GM12878 (cell line): Measurements from ENCODE around the gene CFAP91. TPM values are rescaled to one million over a fixed set of nuclear protein-coding genes. Genes with fewer than 3 reads are reported as not detected.

ENCODE experiments used
- ATAC-seq: fragments of 200-7000 bp; cut with Tn5 transposase; 3 replicates; pipeline ENCODE4 v1.9.1; 2020; ENCODE audit warnings: mild to moderate bottlenecking, moderate library complexity
- BruUV-seq: library from RNA; stranded (reverse); fragments of 400-500 nt; replicated peaks from 2 replicates; lab custom pipeline; 2021; lab: Mats Ljungman, UMichigan
- CTCF ChIA-PET: fragments of 300-600 bp; sonication (Branson Sonifier 250); formaldehyde crosslinking; extraction: SDS; loops from one replicate; lab custom pipeline; 2021; ENCODE audit warnings: inconsistent platforms; lab: Yijun Ruan, JAX
- POLR2A ChIA-PET: fragments of 350-600 bp; formaldehyde crosslinking; extraction: SDS; loops from one replicate; lab custom pipeline; 2021; ENCODE audit warnings: inconsistent platforms; lab: Charles Lee
- RAD21 ChIA-PET: fragments of 300-600 bp; sonication (Branson Sonifier 250); formaldehyde crosslinking; loops from one replicate; lab custom pipeline; 2023; ENCODE audit warnings: antibody characterized with exemption; ENCODE audit not compliant: unreplicated experiment; lab: Charles Lee
- SMC1A ChIA-PET: fragments of 300-600 bp; sonication (Branson Sonifier 250); formaldehyde crosslinking; loops from one replicate; lab custom pipeline; 2023; ENCODE audit not compliant: unreplicated experiment, uncharacterized antibody; lab: Charles Lee
- DNase-seq: peaks from one replicate; pipeline ENCODE4 v3.0.0-alpha.2; 2011; ENCODE audit warnings: low read depth, low spot score
- FAIRE-seq: peaks from 3 replicates; lab custom pipeline; 2011; peaks lifted over from hg19 to GRCh38; lab: Jason Lieb, UNC
- H2AFZ ChIP-seq: 2 replicates; pipeline ENCODE4 v1.6.0; 2011; ENCODE audit warnings: low read depth, low read length, control low read depth; ENCODE audit not compliant: control insufficient read depth
- H3K27ac ChIP-seq: 2 replicates; pipeline ENCODE4 v1.5.1; 2011; ENCODE audit warnings: control low read depth; ENCODE audit not compliant: control insufficient read depth, insufficient read depth
- H3K27me3 ChIP-seq, 2 experiments: replicated peaks in 1 of 2; 2 replicates each; pipeline versions ENCODE4 v1.6.0 to v1.6.1; 2011; ENCODE audit warnings: low read length in 1 of 2; ENCODE audit not compliant: control insufficient read depth in 2 of 2, insufficient read depth in 2 of 2
- H3K36me3 ChIP-seq, 2 experiments: 2 replicates each; pipeline ENCODE4 v1.5.1; 2011; ENCODE audit warnings: low read length in 1 of 2; ENCODE audit not compliant: control insufficient read depth in 2 of 2, insufficient read depth in 2 of 2
- H3K4me1 ChIP-seq: 2 replicates; pipeline ENCODE4 v1.6.1; 2011; ENCODE audit warnings: mild to moderate bottlenecking, low read length, moderate library complexity, mixed read lengths; ENCODE audit not compliant: control insufficient read depth, insufficient read depth
- H3K4me2 ChIP-seq: 2 replicates; pipeline ENCODE4 v1.6.0; 2011; ENCODE audit warnings: control low read depth; ENCODE audit not compliant: control insufficient read depth, insufficient read depth
- H3K4me3 ChIP-seq: fragments of 200-600 bp; sonication (generic); 2 replicates; pipeline ENCODE4 v1.5.1; 2016
- H3K79me2 ChIP-seq: 2 replicates; pipeline ENCODE4 v1.6.0; 2011; ENCODE audit warnings: low read length; ENCODE audit not compliant: control insufficient read depth, insufficient read depth
- H3K9ac ChIP-seq: 2 replicates; pipeline ENCODE4 v1.8.0; 2011; ENCODE audit warnings: low read length, control low read depth, mixed read lengths; ENCODE audit not compliant: control insufficient read depth, insufficient read depth
- H3K9me3 ChIP-seq: replicated peaks from 3 replicates; pipeline ENCODE4 v1.5.1; 2011; ENCODE audit warnings: mild to moderate bottlenecking, low read length; ENCODE audit not compliant: control insufficient read depth, insufficient read depth
- H4K20me1 ChIP-seq: 2 replicates; pipeline ENCODE4 v1.6.0; 2011; ENCODE audit not compliant: control insufficient read depth, insufficient read depth
- BHLHE40 ChIP-seq, 2 experiments: fragments of 450-650 bp in 1 of 2; IDR thresholded peaks; 2 replicates each; pipeline ENCODE4 v1.6.1; 2011 to 2017; ENCODE audit warnings: low read depth in 2 of 2, borderline replicate concordance in 1 of 2, improper control_type of control experiment in 1 of 2, low read length in 1 of 2, mild to moderate bottlenecking in 1 of 2
- FOXM1 ChIP-seq: IDR thresholded peaks from 2 replicates; pipeline ENCODE4 v1.6.1; 2012; ENCODE audit warnings: low read depth, mild to moderate bottlenecking, inconsistent platforms, low read length, moderate library complexity
- MXI1 ChIP-seq: fragments of 150-350 bp; IDR thresholded peaks from 2 replicates; pipeline ENCODE4 v1.6.1; 2011; ENCODE audit warnings: low read depth, mild to moderate bottlenecking, inconsistent platforms, low read length, improper control_type of control experiment
- WGBS: methylation state at CpG from one replicate; pipeline ENCODE4 v1.1.6; 2016; ENCODE audit warnings: low lambda C conversion rate; ENCODE audit not compliant: insufficient replicate concordance, insufficient coverage; ENCODE audit errors: missing lambda C conversion rate; 5-methylcytosine and 5-hydroxymethylcytosine counted together
- in situ Hi-C: fragments of 300-500 bp; cut with MboI; formaldehyde crosslinking; loops from 9 replicates; pipeline ENCODE4 v1.14.3; 2018; ENCODE audit warnings: mixed read lengths
- intact Hi-C: fragments of 100-400 bp; cut with micrococcal nuclease; formaldehyde crosslinking; loops from one replicate; pipeline ENCODE4 v1.14.2; 2022; ENCODE audit not compliant: unreplicated experiment
- polyA plus RNA-seq, 11 experiments: library from polyadenylated mRNA; depleted of rRNA in 4 of 11; unstranded in 6 of 11; stranded (reverse) in 5 of 11; fragments of >200 nt; fragmentation: Nextera tagmentation in 4 of 11; fragmentation: Illumina TruSeq in 1 of 11; extraction: Ambion mirVana in 4 of 11; extraction: Trizol in 1 of 11; gene quantifications; 1 replicate in 1 of 11; 2 replicates in 10 of 11; pipeline versions ENCODE4 v1.2.1 to v1.2.3, GENCODE V29; 2011 to 2016; ENCODE audit warnings: inconsistent platforms in 2 of 11, missing spikeins in 2 of 11, low read depth in 1 of 11
- total RNA-seq, 4 experiments: library from RNA; depleted of rRNA in 3 of 4; stranded (reverse); fragments of >200 nt in 3 of 4; fragmentation: Illumina TruSeq in 1 of 4; extraction: Trizol in 1 of 4; gene quantifications; 2 replicates each; pipeline versions ENCODE4 v1.2.1 to v1.2.3, GENCODE V29; 2013 to 2021

CFAP91 gene
- total and polyA plus RNA-seq, 10 of the 15 experiments (the other 5 are each of a cell fraction or from before 2014, with no cell fraction given), result 0.03 to 2.2 (median 0.92) TPM

GRCh38 chr3:119665954-119666559 is 36.8 kb upstream of the CFAP91 start:
- no peaks in the 10 kb centered on the region for H4K20me1 ChIP-seq
- no peak overlapping the region for H3K27ac ChIP-seq
- peaks cover 26% of the 10 kb centered on the region for H3K4me1 ChIP-seq
- no peak overlapping the region for H3K4me2 ChIP-seq
- H3K9me3 ChIP-seq, result no peaks in the 10 kb centered on the region; the same call in 2 of the 3 replicates
- POLR2A ChIA-PET, result interaction anchor here (1.1 to 2.1 kb wide), 3 partner anchors 9 to 66 kb away, joined by 3 to 9 read pairs (median 7); partner anchors contain the start of gene COX17
- SMC1A ChIA-PET, result interaction anchor here (0.7 to 8.0 kb wide), 9 partner anchors 9 to 86 kb away, joined by 3 to 100 read pairs (median 4); partner anchors contain the start of gene COX17
- FAIRE-seq, result no peak
- CTCF ChIA-PET, result interaction anchor here (0.8 to 9.5 kb wide), 8 partner anchors 9 to 107 kb away, joined by 3 to 71 read pairs (median 4); partner anchors contain the start of genes CD80, COX17 and PLA1A
- no peak overlapping the region for H3K9ac ChIP-seq
- ATAC-seq, result no peak
- H3K4me3 ChIP-seq, result no peak overlapping the region
- TF ChIP-seq MXI1, result no peak
- no peak for TF ChIP-seq BHLHE40 (IDR thresholded peaks at IDR 0.05; ENCODE audit: borderline replicate concordance in 1 of 2, low read depth in 2 of 2, low read length in 1 of 2)
- no peak for TF ChIP-seq FOXM1
- DNase-seq, result no peak
- intact Hi-C loops, result no loop called here
- H2AFZ ChIP-seq, result no peak overlapping the region
- in situ Hi-C loops, result no loop called here
- peaks cover 5% of the 10 kb centered on the region for H3K79me2 ChIP-seq
- no TSS peak for BruUV-seq
- no peaks in the 10 kb centered on the region for H3K27me3 ChIP-seq
- RAD21 ChIA-PET, result interaction anchor here (0.9 to 5.4 kb wide), 3 partner anchors 9 to 66 kb away, joined by 4 to 52 read pairs (median 44); partner anchors contain the start of gene COX17
- 97% methylated on average over 6 of the region's 6 CpGs for WGBS
- peaks cover 0 to 7% of the 10 kb centered on the region in 2 experiments; a peak in 2 of 4 replicates for H3K36me3 ChIP-seq
